GM20000 (cell line): Measurements from ENCODE around the gene LAMA4.

ENCODE experiments used
- DNase-seq: peaks from one replicate; pipeline ENCODE4 v3.0.0; 2012; ENCODE audit warnings: low spot score
- CTCF ChIP-seq: IDR thresholded peaks from 2 replicates; pipeline ENCODE4 v1.5.1; 2012; ENCODE audit warnings: mild to moderate bottlenecking, control low read depth; ENCODE audit errors: extremely low read depth, missing control alignments

The LAMA4 gene

GRCh38 chr6:112253841-112254816 lies at the start of gene LAMA4:
Gene LAMA4 (minus strand): TSS chr6:112254567. CDS start chr6:112254150, 417 bp downstream.
- DNase-seq = no peak
- TF ChIP-seq CTCF = no peak

- no peak for DNase-seq
- TF ChIP-seq CTCF = no peak
Observed at GRCh38 chr6:112302142-112302705, 47.9 kb upstream of the LAMA4 start.

- DNase-seq = no peak
- no peak for TF ChIP-seq CTCF
Observed at GRCh38 chr6:112300896-112301295, 46.5 kb upstream of the LAMA4 start.

GRCh38 chr6:112298816-112299281 lies 44.5 kb upstream of the LAMA4 start:
- TF ChIP-seq CTCF = no peak
- DNase-seq = no peak

- TF ChIP-seq CTCF = no peak
Observed at GRCh38 chr6:112298021-112298745, 43.8 kb upstream of the LAMA4 start.

GRCh38 chr6:112296694-112297093 lies 42.3 kb upstream of the LAMA4 start:
- no peak for DNase-seq
- TF ChIP-seq CTCF = no peak

More at GRCh38 chr6:112298021-112298745, 43.8 kb upstream of the LAMA4 start:
- no peak for DNase-seq
